Loucy (cell line): ENCODE measurements around the gene C13orf46.

ENCODE experiments used
- H2AFZ ChIP-seq: fragments of 200-600 bp; sonication (generic); 2 replicates; pipeline ENCODE4 v1.6.0; 2016; ENCODE audit warnings: antibody characterized with exemption, mild to moderate bottlenecking, low read length, moderate library complexity
- H3F3A ChIP-seq: fragments of 200-600 bp; 2 replicates; pipeline ENCODE4 v1.6.0; 2016; ENCODE audit warnings: antibody characterized with exemption, low read depth, mild to moderate bottlenecking
- H3K27me3 ChIP-seq: fragments of 200-600 bp; sonication (generic); 2 replicates; pipeline ENCODE4 v1.6.1; 2014; ENCODE audit warnings: low read length, mild to moderate bottlenecking; ENCODE audit not compliant: insufficient read depth, poor library complexity, severe bottlenecking
- H3K36me3 ChIP-seq: fragments of 200-600 bp; sonication (generic); 2 replicates; pipeline ENCODE4 v1.6.1; 2016; ENCODE audit warnings: low read length; ENCODE audit not compliant: insufficient read depth
- H3K4me1 ChIP-seq: fragments of 200-600 bp; sonication (generic); 2 replicates; pipeline ENCODE4 v1.5.1; 2014; ENCODE audit warnings: low read length, mild to moderate bottlenecking; ENCODE audit not compliant: insufficient read depth, poor library complexity, severe bottlenecking
- H3K4me2 ChIP-seq: fragments of 200-600 bp; sonication (generic); 2 replicates; pipeline ENCODE4 v1.6.0; 2014; ENCODE audit warnings: antibody characterized with exemption, low read length, low read depth, mild to moderate bottlenecking; ENCODE audit not compliant: poor library complexity, severe bottlenecking
- H3K4me3 ChIP-seq: fragments of 200-600 bp; sonication (generic); 2 replicates; pipeline ENCODE4 v1.5.1; 2014; ENCODE audit warnings: low read length, mild to moderate bottlenecking, mixed read lengths; ENCODE audit not compliant: poor library complexity, severe bottlenecking
- H3K79me2 ChIP-seq: fragments of 200-600 bp; sonication (generic); 2 replicates; pipeline ENCODE4 v1.6.1; 2014; ENCODE audit warnings: low read length; ENCODE audit not compliant: insufficient read depth
- H3K9ac ChIP-seq: fragments of 200-600 bp; sonication (generic); 2 replicates; pipeline ENCODE4 v1.6.0; 2014; ENCODE audit warnings: mild to moderate bottlenecking, low read depth, low read length, moderate library complexity; ENCODE audit not compliant: poor library complexity, severe bottlenecking
- H3K9me2 ChIP-seq: fragments of 200-600 bp; sonication (generic); replicated peaks from 2 replicates; pipeline ENCODE4 v1.6.1; 2016; ENCODE audit warnings: low read depth, low read length, mixed read lengths
- H3K9me3 ChIP-seq: fragments of 200-600 bp; sonication (generic); 2 replicates; pipeline ENCODE4 v1.6.1; 2014; ENCODE audit warnings: mild to moderate bottlenecking, antibody characterized with exemption, low read length, low read depth; ENCODE audit not compliant: insufficient read depth
- H4K20me1 ChIP-seq: fragments of 200-600 bp; sonication (generic); 2 replicates; pipeline ENCODE4 v1.6.0; 2014; ENCODE audit warnings: antibody characterized with exemption, low read length, mild to moderate bottlenecking; ENCODE audit not compliant: insufficient read depth, poor library complexity, severe bottlenecking
- EZH2phosphoT487 ChIP-seq: fragments of 200-600 bp; IDR thresholded peaks from 2 replicates; pipeline ENCODE4 v1.6.1; 2018; ENCODE audit warnings: antibody characterized with exemption, mild to moderate bottlenecking, moderate library complexity, borderline replicate concordance
- TF ChIP-seq, protein P1 (sequence below): fragments of 200-600 bp; sonication (generic); conservative IDR thresholded peaks from 2 replicates; pipeline ENCODE4 v1.5.1; 2014; ENCODE audit warnings: mild to moderate bottlenecking, antibody characterized with exemption, low read length

The C13orf46 gene

GRCh38 chr13:113970810-113971470 is 2.9 kb downstream of the C13orf46 start:
- Histone ChIP-seq H3K9ac (no peak overlapping the region), H3K9me3 (no peaks in the 10 kb centered on the region), H3K4me3 (no peak overlapping the region), H3K79me2 (no peaks in the 10 kb centered on the region), H3K4me1 (no peaks in the 10 kb centered on the region), H3K4me2 (no peak overlapping the region), H3K9me2 (no peaks in the 10 kb centered on the region), H4K20me1 (no peaks in the 10 kb centered on the region), H3K36me3 (peaks cover 3% of the 10 kb centered on the region; the same call in 1 of the 2 replicates), H3F3A (no peaks in the 10 kb centered on the region), H2AFZ (no peak overlapping the region), H3K27me3 (no peaks in the 10 kb centered on the region)
- TF ChIP-seq, protein P1, sequence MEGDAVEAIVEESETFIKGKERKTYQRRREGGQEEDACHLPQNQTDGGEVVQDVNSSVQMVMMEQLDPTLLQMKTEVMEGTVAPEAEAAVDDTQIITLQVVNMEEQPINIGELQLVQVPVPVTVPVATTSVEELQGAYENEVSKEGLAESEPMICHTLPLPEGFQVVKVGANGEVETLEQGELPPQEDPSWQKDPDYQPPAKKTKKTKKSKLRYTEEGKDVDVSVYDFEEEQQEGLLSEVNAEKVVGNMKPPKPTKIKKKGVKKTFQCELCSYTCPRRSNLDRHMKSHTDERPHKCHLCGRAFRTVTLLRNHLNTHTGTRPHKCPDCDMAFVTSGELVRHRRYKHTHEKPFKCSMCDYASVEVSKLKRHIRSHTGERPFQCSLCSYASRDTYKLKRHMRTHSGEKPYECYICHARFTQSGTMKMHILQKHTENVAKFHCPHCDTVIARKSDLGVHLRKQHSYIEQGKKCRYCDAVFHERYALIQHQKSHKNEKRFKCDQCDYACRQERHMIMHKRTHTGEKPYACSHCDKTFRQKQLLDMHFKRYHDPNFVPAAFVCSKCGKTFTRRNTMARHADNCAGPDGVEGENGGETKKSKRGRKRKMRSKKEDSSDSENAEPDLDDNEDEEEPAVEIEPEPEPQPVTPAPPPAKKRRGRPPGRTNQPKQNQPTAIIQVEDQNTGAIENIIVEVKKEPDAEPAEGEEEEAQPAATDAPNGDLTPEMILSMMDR: no peak
- TF ChIP-seq EZH2phosphoT487: no peak

DNA sequence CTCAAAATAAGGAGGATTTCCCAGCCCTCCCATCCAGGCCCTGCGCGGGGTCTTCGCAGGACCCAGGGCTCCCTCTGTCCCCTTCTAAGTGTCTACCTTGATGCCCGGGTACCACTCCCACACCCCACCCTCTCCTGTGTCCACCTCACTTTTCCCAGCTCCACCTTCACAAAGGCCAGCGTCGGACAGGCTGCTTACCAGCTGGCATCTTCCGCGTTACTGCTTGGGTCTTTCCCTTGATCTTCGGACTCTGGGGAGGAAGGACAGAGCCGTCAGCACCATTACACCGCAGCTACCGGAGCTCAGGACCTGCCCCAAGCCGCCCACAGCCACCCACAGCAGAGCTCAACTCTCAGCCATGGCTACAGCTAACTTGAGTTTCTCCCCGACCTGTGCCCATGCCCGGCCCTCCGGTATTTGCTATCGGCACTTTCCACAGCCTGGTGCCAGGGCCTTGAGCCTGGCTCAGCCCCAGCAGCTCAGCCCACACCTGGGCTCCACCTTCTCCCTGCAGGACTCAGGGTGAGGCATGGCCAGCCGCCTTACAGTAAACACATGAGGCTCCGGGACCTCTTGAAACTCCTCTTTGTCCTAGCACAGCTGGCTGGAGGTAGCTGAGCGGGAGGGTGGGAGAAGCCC is 3.8 kb downstream of the C13orf46 start:
- Histone ChIP-seq H3K4me1 (no peaks in the 10 kb centered on the region), H3K27me3 (no peaks in the 10 kb centered on the region), H3K9me2 (no peaks in the 10 kb centered on the region), H4K20me1 (no peaks in the 10 kb centered on the region), H3K9ac (no peak overlapping the region), H3K4me2 (no peak overlapping the region), H3K9me3 (no peaks in the 10 kb centered on the region), H3F3A (no peaks in the 10 kb centered on the region), H3K4me3 (no peak overlapping the region), H3K79me2 (no peaks in the 10 kb centered on the region), H3K36me3 (peaks cover 2% of the 10 kb centered on the region; the same call in 1 of the 2 replicates), H2AFZ (no peak overlapping the region)
- TF ChIP-seq, protein P1: no peak
- TF ChIP-seq EZH2phosphoT487: no peak

GRCh38 chr13:113969311-113969972 is 4.4 kb downstream of the C13orf46 start:
- no peaks in the 10 kb centered on the region for H3K9me3 ChIP-seq
- H3F3A ChIP-seq: no peaks in the 10 kb centered on the region
- H3K9me2 ChIP-seq: no peaks in the 10 kb centered on the region
- no peak for TF ChIP-seq EZH2phosphoT487
- TF ChIP-seq, protein P1: no peak
- H3K4me2 ChIP-seq: no peak overlapping the region
- no peak overlapping the region for H3K9ac ChIP-seq
- no peaks in the 10 kb centered on the region for H3K4me1 ChIP-seq
- no peaks in the 10 kb centered on the region for H4K20me1 ChIP-seq
- no peak overlapping the region for H2AFZ ChIP-seq
- no peaks in the 10 kb centered on the region for H3K79me2 ChIP-seq
- no peaks in the 10 kb centered on the region for H3K27me3 ChIP-seq
- no peak overlapping the region for H3K4me3 ChIP-seq
- no peaks in the 10 kb centered on the region; the same call in 1 of the 2 replicates for H3K36me3 ChIP-seq
